Measurements from ENCODE around the gene ITGB2.

Gene ITGB2

GRCh38 chr21:44957047-44957831, 36.5 kb upstream of the ITGB2 start:
- no peak for TF ChIP-seq CTCF (IDR thresholded peaks at IDR 0.05)

- TF ChIP-seq CTCF (IDR thresholded peaks at IDR 0.05): no peak
Observed at GRCh38 chr21:44956356-44957046, 35.8 kb upstream of the ITGB2 start.

- TF ChIP-seq CTCF (IDR thresholded peaks at IDR 0.05): no peak
Observed at GRCh38 chr21:44955798-44956175, 35.1 kb upstream of the ITGB2 start.

GRCh38 chr21:44955141-44955797, 34.6 kb upstream of the ITGB2 start:
- no peak for TF ChIP-seq CTCF (IDR thresholded peaks at IDR 0.05)

GRCh38 chr21:44954281-44954771, 33.6 kb upstream of the ITGB2 start:
- TF ChIP-seq CTCF (IDR thresholded peaks at IDR 0.05): no peak

- no peak for TF ChIP-seq CTCF (IDR thresholded peaks at IDR 0.05)
Observed at GRCh38 chr21:44953628-44954021, 32.9 kb upstream of the ITGB2 start.

GRCh38 chr21:44952929-44953627, 32.4 kb upstream of the ITGB2 start:
- TF ChIP-seq CTCF (IDR thresholded peaks at IDR 0.05): no peak
